HAP-1 (cell line): ENCODE data around the gene CHD1L.
"Not testable (repeated sequence)": the region's sequence is repeated elsewhere in the genome, so short reads cannot be mapped to it uniquely, and the experiment has no call there.

ENCODE experiments used
- DNase-seq, 2 experiments: peaks; one replicate each; pipeline ENCODE4 v3.0.0-alpha.2; 2016 to 2020; ENCODE audit warnings: low spot score in 2 of 2
- H3K27me3 ChIP-seq: fragments of 250-450 bp; sonication (Bioruptor Pico); 2 replicates; pipeline ENCODE4 v1.5.1; 2020; ENCODE audit warnings: low read depth, mild to moderate bottlenecking, moderate library complexity
- H3K36me3 ChIP-seq: fragments of 250-450 bp; sonication (Bioruptor Pico); replicated peaks from 2 replicates; pipeline ENCODE4 v1.5.1; 2020; ENCODE audit warnings: mild to moderate bottlenecking
- H3K4me1 ChIP-seq: fragments of 250-450 bp; sonication (Bioruptor Pico); 2 replicates; pipeline ENCODE4 v1.5.1; 2020; ENCODE audit warnings: mild to moderate bottlenecking
- H3K4me3 ChIP-seq: fragments of 250-450 bp; sonication (Bioruptor Pico); 2 replicates; pipeline ENCODE4 v1.5.1; 2020; ENCODE audit warnings: mild to moderate bottlenecking, moderate library complexity
- H3K9me3 ChIP-seq: fragments of 250-450 bp; sonication (Bioruptor Pico); 2 replicates; pipeline ENCODE4 v1.5.1; 2020; ENCODE audit warnings: mild to moderate bottlenecking, moderate library complexity
- in situ Hi-C: fragments of 300-500 bp; cut with MboI; formaldehyde crosslinking; loops from 3 replicates; pipeline ENCODE4 v1.14.3; 2020; ENCODE audit warnings: low sequenced_read_pairs, inconsistent platforms, mixed read lengths

CHD1L gene

DNA sequence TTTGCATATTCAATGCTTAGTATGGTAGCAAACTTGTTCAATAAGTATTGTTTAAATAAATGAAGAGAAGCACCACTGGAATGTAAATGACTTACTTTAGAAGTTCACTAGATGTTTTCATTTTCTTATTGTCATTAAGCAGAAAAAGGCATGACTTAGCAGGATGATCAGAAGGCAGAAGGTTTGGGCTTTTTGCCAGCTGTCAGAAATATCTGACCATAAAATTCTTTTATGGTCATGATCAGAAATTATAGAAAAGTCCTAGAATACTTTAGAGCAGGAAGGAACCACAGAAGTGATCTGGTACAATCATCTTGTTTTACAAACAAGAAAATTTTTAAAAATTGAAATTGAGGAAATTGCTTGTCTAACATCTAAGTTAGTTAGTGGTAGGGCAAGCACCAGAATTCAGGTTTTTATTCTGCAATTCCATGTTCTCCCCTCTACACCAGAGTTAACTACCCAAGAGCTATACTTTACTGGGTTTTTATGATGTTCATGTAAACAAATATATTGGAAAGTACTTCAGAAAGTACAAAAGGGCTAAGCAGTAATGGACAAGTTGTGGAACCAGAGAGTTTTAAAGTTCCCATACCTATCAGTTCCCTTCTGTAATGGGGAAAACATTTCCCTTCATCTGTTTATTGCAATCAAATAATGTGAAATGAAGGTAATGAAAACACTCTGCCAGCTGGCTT, 27.5 kb upstream of the CHD1L start:
- Histone ChIP-seq H3K36me3 (no peaks in the 10 kb centered on the region), H3K9me3 (no peaks in the 10 kb centered on the region), H3K27me3 (no peaks in the 10 kb centered on the region; the same call in 1 of the 2 replicates), H3K4me1 (no peaks in the 10 kb centered on the region), H3K4me3 (no peak overlapping the region)
- in situ Hi-C loops, result no loop called here
- no peak for DNase-seq

DNA sequence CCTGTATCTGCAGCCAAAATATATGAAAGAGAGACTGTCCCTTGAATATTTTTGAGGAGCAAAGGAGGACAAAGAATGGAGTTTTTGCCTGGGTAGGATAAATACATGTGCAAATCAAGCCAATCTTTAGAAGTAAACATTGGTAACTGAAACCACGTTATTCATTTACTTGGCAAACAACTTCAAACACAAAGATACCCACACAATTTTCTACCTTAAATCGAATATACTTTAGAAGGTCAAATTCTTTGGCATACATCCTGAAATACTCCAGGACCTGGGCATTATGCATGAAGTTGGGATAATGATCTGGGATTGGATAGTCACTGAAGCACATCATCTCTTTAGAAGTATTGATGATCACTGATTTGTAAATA, 27.0 kb upstream of the CHD1L start:
- no peaks in the 10 kb centered on the region for H3K4me1 ChIP-seq
- no peaks in the 10 kb centered on the region for H3K9me3 ChIP-seq
- in situ Hi-C loops, result no loop called here
- DNase-seq, result no peak
- H3K4me3 ChIP-seq, result no peak overlapping the region
- H3K27me3 ChIP-seq, result no peaks in the 10 kb centered on the region
- no peaks in the 10 kb centered on the region for H3K36me3 ChIP-seq

DNA sequence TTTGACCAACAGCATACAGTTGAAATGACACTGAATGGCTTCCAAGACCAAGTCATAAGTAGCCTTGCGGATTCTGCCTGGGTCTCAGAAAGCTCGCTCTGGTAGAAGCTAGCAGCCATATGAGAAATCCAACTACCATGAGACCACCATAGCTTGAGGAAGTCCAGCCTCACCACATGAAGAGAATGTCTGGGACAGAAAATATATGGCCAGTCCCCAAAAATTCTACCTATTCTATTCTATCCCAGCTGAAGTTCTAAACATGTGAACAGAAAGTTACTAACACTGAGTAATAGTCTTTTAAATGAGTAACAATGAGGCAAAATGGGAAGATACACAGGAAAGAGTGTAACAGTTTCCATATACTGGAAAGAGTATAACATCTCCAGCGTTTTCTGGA, 26.4 kb upstream of the CHD1L start:
- H3K36me3 ChIP-seq, result no peaks in the 10 kb centered on the region
- no peaks in the 10 kb centered on the region for H3K9me3 ChIP-seq
- no peak overlapping the region for H3K4me3 ChIP-seq
- in situ Hi-C loops, result no loop called here
- H3K27me3 ChIP-seq, result no peaks in the 10 kb centered on the region
- no peak for DNase-seq
- no peaks in the 10 kb centered on the region for H3K4me1 ChIP-seq

DNA sequence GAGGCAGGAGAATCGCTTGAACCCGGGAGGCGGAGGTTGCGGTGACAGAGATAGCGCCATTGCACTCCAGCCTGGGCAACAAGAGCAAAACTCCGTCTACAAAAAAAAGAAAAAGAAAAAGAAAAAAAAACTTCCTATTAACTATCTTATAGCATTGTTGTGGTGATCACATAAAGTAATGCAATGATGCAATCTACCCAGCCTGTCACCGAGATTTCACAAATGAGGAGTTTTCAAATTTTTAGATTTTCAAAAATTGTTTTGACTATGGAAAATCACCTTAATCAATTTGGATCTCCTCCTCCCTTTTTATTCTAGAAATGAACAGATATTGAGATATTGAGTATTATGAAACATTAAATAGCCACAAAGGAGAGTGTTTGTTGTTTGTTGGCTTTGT, 25.3 kb upstream of the CHD1L start:
- in situ Hi-C loops, result no loop called here
- DNase-seq, result no peak
- no peak overlapping the region for H3K4me3 ChIP-seq
- no peaks in the 10 kb centered on the region for H3K4me1 ChIP-seq
- H3K27me3 ChIP-seq, result no peaks in the 10 kb centered on the region
- H3K36me3 ChIP-seq, result no peaks in the 10 kb centered on the region
- H3K9me3 ChIP-seq, result no peaks in the 10 kb centered on the region

- in situ Hi-C loops, result no loop called here
- no peaks in the 10 kb centered on the region for H3K4me1 ChIP-seq
- DNase-seq, result no peak
Observed at GRCh38 chr1:147218606-147219005, 23.9 kb upstream of the CHD1L start.

DNA sequence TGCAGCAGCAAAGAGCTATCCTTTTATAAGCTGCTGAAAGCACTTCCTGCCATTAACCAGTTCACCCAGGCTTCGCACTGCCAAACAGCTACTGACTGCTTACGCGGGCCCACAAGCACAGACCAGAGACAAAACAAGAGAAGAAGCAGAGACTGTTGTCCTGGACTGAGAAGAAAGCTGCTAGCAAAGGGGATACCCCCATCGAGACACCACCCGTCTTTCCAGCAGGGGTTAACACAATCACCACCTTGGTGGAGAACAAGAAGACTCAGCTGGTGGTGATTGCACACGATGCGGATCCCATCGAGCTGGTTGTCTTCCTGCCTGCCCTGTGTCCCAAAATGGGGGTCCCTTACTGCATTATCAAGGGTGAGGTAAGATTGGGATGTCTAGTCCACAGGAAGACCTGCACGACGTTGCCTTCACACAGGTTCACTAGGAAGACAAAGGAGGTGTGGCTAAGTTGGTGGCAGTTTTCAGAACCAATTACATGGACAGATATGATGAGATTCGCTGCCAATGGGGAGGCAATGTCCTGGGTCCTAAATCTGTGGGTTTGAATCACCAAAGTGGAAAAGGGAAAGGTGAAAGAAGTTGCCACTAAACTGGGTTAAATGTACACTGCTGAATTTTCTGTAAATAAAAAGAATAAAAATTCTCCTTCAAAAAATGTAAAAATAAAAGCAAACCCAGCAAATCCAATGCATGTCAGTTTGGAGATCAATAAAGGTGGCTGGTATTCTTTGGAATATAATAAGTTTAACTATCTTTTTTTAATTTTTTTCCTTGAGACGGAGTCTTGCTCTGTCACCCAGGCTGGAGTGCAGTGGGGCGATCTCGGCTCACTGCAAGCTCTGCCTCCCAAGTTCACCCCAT, 18.5 kb upstream of the CHD1L start:
- no peak overlapping the region for H3K4me3 ChIP-seq
- no peaks in the 10 kb centered on the region; the same call in 1 of the 2 replicates for H3K4me1 ChIP-seq
- no peak for DNase-seq
- no peaks in the 10 kb centered on the region for H3K9me3 ChIP-seq
- no peaks in the 10 kb centered on the region for H3K36me3 ChIP-seq
- H3K27me3 ChIP-seq, result no peaks in the 10 kb centered on the region
- in situ Hi-C loops, result no loop called here

More at GRCh38 chr1:147218606-147219005, 23.9 kb upstream of the CHD1L start:
- no peaks in the 10 kb centered on the region for H3K36me3 ChIP-seq
- no peaks in the 10 kb centered on the region for H3K27me3 ChIP-seq
- no peak overlapping the region for H3K4me3 ChIP-seq
- no peaks in the 10 kb centered on the region for H3K9me3 ChIP-seq

GRCh38 chr1:147225193-147225730, 17.2 kb upstream of the CHD1L start, which contains the start of gene FMO5:
FMO5 (minus strand) TSS chr1:147225339; CDS start chr1:147225029, 310 bp downstream.
- in situ Hi-C loops, result no loop called here
- Histone ChIP-seq H3K36me3 (no peaks in the 10 kb centered on the region), H3K9me3 (no peaks in the 10 kb centered on the region), H3K4me3 (peak within 1 kb of the TSS; percentile 29), H3K4me1 (no peaks in the 10 kb centered on the region; the same call in 1 of the 2 replicates), H3K27me3 (no peaks in the 10 kb centered on the region)
- peak; percentile 31 to 64 for DNase-seq

GRCh38 chr1:147231032-147231431, 11.5 kb upstream of the CHD1L start:
- DNase-seq, H3K36me3 ChIP-seq, H3K27me3 ChIP-seq, H3K4me3 ChIP-seq, in situ Hi-C loops, H3K4me1 ChIP-seq, H3K9me3 ChIP-seq: not testable (repeated sequence)

DNA sequence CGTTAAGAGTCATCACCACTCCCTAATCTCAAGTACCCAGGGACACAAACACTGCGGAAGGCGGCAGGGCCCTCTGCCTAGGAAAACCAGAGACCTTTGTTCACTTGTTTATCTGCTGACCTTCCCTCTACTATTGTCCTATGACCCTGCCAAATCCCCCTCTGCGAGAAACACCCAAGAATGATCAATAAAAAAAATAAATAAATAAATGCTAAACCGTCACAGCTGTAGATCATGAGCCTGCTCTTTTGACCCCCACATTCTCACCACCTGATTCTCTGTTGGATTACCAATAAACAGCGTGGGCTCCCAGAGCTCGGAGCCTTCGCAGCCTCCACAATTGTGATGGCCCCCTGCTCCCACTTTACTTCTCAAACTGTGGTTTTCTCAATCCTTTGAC, 8.6 kb upstream of the CHD1L start:
- in situ Hi-C loops, DNase-seq, H3K9me3 ChIP-seq, H3K4me1 ChIP-seq, H3K36me3 ChIP-seq, H3K27me3 ChIP-seq, H3K4me3 ChIP-seq: not testable (repeated sequence)

DNA sequence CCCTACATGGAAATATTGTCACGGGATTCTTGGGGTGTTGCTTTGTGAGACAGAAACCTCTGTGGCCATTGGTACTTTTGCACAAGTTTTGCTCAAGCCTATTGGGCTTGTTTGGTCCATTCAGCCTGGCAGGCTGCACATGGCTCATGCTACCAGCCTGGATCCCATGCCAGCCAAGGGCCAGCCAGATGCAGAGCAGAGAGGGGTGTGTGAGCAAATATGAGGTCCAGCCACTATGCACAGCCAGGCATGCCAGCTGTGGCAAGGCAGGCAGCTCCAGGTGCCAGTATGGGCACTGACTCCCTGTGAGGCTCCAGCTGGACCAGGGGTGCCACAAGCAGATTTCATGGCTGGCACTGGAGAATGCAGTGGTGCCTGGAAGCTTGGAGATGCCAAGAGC, 6.7 kb upstream of the CHD1L start:
- Histone ChIP-seq H3K4me3 (no peak overlapping the region), H3K4me1 (peaks cover 8% of the 10 kb centered on the region), H3K9me3 (0 out of 2 replicates have a peak, but pooled peaks cover 2% of the 10 kb centered on the region), H3K27me3 (no peaks in the 10 kb centered on the region), H3K36me3 (no peaks in the 10 kb centered on the region)
- no peak for DNase-seq
- in situ Hi-C loops, result no loop called here

GRCh38 chr1:147236448-147236847, 6.0 kb upstream of the CHD1L start:
- in situ Hi-C loops, result no loop called here
- no peak for DNase-seq
- Histone ChIP-seq H3K9me3 (0 out of 2 replicates have a peak, but pooled peaks cover 2% of the 10 kb centered on the region), H3K4me3 (no peak overlapping the region), H3K4me1 (peaks cover 8% of the 10 kb centered on the region), H3K36me3 (no peaks in the 10 kb centered on the region), H3K27me3 (no peaks in the 10 kb centered on the region)

GRCh38 chr1:147236959-147237791, 5.3 kb upstream of the CHD1L start:
- Histone ChIP-seq H3K4me1 (peaks cover 10% of the 10 kb centered on the region), H3K36me3 (no peaks in the 10 kb centered on the region), H3K4me3 (no peak overlapping the region), H3K27me3 (no peaks in the 10 kb centered on the region), H3K9me3 (0 out of 2 replicates have a peak, but pooled peaks cover 2% of the 10 kb centered on the region)
- in situ Hi-C loops, result no loop called here
- no peak for DNase-seq
